H54 (cell line): ENCODE data around the gene STKLD1.
A peak's percentile ranks its signal among the peaks of the same experiment; 100 is the strongest.
"Not testable (repeated sequence)": the region's sequence is repeated elsewhere in the genome, so short reads cannot be mapped to it uniquely, and the experiment has no call there.

ENCODE experiments used
- DNase-seq: peaks from one replicate; pipeline ENCODE4 v3.0.0; 2011; ENCODE audit warnings: low spot score, mixed read lengths; ENCODE audit not compliant: insufficient read length
- FAIRE-seq: peaks from 3 replicates; lab custom pipeline; 2011; peaks lifted over from hg19 to GRCh38; lab: Jason Lieb, UNC
- POLR2A ChIP-seq: IDR thresholded peaks from 2 replicates; pipeline ENCODE4 v1.6.1; 2011; ENCODE audit warnings: low read depth, mild to moderate bottlenecking, low read length

Gene STKLD1

DNA sequence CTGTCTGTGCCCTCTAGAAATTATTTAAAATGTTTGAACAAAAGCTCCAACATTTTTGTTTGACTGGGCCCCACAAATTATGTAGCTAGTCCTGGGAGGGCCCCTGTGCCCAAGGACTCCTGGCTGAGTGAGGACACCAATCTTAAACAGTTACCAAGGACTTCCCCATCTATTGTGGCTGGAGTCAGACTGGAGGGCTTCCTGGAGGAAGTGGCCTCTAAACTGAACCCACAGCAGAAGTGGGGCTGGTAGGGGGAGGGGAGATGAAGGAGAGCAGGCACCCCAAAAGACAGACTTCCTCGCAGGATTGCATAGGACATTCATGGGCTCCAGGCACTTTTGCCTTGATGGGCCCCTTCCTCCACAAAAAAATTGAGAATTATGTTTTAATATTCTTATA lies 54.1 kb downstream of the STKLD1 start:
- DNase-seq: no peak
- no peak for FAIRE-seq
- TF ChIP-seq POLR2A: no peak

DNA sequence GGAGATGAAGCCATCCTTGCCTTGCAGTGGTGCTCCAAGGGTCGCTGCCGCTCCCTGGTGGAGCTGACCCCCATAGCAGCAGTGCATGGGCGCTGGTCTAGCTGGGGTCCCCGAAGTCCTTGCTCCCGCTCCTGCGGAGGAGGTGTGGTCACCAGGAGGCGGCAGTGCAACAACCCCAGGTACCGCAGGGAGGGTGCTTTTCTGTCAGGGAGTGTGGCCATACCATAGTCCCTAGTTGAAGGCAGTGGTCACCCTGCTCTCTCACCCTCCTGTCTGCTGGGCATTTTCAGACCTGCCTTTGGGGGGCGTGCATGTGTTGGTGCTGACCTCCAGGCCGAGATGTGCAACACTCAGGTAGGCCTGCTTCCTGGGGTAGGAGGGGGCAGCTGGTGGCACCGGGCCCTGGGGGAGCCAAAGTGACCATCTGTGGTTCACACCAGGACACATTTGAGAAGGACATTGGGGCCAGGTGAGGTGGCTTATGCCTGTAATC lies 57.2 kb downstream of the STKLD1 start:
- no peak for DNase-seq
- no peak for TF ChIP-seq POLR2A
- no peak for FAIRE-seq

DNA sequence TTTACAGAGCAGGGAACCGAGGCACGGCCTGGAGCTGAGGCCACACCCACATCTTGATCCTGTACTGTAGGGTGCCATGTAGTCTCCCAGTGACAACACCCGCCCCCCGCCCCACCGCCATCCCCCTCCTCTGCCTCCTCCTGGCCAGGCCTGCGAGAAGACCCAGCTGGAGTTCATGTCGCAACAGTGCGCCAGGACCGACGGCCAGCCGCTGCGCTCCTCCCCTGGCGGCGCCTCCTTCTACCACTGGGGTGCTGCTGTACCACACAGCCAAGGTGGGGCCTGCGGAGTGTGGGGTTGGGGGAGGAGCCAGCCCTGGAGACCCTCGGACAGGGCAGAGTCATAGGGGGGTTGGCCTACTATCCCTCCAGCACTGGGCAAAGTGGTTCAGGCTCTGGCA lies 60.5 kb downstream of the STKLD1 start:
- FAIRE-seq: no peak
- DNase-seq: no peak
- no peak for TF ChIP-seq POLR2A

DNA sequence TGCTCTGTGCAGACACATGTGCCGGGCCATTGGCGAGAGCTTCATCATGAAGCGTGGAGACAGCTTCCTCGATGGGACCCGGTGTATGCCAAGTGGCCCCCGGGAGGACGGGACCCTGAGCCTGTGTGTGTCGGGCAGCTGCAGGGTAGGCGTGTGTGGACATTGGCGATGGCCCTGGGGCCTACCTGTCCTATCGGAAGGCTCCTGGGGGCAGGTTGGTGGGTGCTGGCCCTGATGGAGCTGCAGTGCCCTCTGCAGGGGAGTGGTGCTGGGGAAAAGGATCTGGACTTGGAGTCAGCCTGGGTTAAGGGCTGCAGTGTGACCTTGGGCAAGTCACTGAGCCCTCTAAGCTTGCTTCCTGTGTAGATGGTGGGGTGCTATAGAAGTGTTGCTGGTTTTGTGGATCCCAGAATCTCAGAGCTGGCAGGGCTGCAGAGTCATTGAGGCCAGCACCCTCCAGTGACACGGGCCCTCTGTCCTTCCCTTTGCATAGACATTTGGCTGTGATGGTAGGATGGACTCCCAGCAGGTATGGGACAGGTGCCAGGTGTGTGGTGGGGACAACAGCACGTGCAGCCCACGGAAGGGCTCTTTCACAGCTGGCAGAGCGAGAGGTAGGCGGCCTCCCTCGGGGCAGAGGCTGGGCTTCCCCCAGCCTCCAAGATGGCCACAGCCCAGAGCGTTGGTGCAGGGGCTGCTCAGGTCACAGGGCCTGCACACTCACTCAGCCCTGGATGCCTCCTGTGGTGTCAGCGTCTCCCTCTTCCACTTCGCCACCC lies 61.8 kb downstream of the STKLD1 start:
- no peak for FAIRE-seq
- TF ChIP-seq POLR2A: no peak
- DNase-seq: no peak

DNA sequence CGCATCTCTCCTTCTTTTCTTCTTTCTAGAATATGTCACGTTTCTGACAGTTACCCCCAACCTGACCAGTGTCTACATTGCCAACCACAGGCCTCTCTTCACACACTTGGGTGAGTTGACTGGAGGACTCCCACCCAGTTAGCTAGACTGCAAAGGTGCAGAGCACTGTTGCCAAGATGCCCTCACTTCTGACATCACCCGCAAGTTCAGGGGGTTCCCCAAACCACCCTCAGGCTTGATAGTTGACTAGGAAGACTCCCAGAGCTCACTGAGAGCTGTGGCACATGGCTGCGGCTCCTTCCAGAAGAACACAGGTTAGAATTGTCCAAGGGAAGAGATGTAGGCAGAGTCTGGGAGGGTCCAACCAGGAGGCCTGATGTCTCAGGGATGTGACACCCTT lies 63.2 kb downstream of the STKLD1 start:
- FAIRE-seq: no peak
- TF ChIP-seq POLR2A: no peak
- DNase-seq: no peak

DNA sequence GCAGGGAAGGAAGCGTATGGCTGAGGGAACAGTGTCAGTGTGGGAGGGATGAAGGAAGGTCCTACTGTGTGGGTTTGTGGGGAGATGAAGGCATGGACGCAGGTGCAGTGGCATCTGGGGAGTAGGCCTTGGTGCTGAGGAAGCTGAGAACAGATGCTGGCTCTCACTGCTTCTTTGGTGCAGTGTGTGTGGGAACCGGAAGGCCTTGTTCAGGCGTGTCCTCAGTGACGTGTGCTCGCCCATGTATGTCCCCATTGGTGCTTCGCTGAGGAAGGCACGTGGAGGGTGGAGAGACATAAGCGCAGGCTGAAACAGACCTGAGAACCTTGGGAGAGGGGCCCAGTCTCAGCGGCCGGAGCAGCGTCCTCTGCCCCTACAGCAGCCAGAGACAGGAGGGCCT lies 64.7 kb downstream of the STKLD1 start:
- no peak for TF ChIP-seq POLR2A
- FAIRE-seq: no peak
- DNase-seq: no peak

DNA sequence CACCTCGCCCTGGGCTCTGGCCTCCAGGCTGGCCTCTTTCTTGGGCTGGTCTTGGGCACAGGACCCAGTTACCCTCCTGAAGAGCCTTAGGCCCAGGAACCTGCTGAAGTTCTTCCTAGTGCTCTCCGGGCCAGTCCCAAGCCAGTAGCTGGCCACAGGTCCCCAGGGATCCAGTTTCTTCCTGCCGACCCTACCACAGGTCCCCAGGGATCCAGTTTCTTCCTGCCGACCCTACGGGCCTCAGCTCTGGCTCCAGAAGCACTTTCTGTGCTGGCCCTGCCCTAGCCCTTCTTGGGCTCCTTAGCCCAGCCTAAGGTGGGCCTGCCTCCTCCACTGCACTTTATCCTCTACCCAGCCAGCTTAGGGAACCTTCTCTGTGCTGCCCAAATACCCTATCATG lies 65.4 kb downstream of the STKLD1 start:
- no peak for DNase-seq
- TF ChIP-seq POLR2A: no peak
- no peak for FAIRE-seq

DNA sequence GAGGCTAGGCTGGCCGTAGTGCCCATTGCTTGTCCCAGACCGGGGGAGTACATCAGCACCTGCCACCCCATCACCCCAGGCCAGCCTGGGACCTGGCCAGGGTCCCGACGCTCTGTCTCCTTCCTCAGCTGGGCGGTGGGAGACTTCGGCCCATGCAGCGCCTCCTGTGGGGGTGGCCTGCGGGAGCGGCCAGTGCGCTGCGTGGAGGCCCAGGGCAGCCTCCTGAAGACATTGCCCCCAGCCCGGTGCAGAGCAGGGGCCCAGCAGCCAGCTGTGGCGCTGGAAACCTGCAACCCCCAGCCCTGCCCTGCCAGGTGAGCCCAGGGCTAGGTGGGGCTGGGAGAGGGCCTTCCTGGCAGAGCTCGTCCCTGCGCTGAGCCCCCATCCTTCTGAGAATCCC lies 67.1 kb downstream of the STKLD1 start:
- FAIRE-seq (no peak), DNase-seq (no peak)
- TF ChIP-seq POLR2A: no peak

DNA sequence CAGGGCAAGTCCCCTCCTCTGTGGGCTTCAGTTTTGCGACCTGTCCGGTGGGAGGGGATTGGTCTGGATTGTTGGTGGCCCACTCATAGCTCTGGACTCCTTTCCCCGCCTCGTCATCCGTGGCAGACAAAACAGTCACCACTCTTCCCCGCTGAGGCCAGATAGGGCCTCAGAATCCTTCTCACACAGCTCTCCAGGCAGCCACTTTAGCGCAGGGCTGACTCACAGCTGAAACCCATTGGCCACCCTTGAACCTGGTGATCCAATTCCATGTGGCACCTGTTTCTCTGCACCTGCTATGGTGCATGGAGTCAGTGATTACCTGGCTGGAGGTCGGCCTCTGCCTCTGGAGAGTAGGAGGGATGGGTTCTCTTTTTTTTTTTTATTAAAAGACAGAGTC lies 67.8 kb downstream of the STKLD1 start:
- FAIRE-seq (peak; percentile 82), DNase-seq (peak; percentile 94)
- TF ChIP-seq POLR2A: no peak

DNA sequence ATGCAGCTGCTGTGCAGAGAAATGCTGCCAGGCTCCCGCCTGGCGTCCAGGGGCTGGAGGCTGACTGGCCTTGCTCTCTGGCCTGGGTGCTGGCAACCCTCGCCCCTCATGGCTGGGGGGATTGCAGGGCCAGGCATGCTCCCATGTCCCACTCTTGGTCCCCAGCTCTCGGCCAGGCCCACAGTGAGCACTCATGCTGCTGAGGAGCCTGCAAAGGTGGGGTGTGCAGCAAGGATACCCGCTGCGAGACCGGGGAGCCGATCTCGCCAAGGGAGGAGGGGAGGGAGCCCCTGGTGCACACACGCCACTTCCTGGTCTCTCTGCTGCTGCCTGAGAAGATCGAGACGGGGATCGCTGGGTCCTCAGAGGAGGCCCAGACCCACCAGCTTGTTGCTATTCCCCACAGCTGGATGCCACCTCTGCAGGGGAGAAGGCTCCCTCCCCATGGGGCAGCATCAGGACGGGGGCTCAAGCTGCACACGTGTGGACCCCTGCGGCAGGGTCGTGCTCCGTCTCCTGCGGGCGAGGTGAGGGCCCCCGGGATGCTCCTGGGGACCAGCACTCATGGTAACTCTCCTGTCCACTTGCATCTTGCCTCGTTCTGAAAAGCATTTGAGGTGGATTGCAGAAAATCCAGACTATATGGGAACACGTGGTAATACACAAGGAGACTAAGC lies 69.3 kb downstream of the STKLD1 start:
- TF ChIP-seq POLR2A: no peak
- no peak for DNase-seq
- FAIRE-seq: no peak

DNA sequence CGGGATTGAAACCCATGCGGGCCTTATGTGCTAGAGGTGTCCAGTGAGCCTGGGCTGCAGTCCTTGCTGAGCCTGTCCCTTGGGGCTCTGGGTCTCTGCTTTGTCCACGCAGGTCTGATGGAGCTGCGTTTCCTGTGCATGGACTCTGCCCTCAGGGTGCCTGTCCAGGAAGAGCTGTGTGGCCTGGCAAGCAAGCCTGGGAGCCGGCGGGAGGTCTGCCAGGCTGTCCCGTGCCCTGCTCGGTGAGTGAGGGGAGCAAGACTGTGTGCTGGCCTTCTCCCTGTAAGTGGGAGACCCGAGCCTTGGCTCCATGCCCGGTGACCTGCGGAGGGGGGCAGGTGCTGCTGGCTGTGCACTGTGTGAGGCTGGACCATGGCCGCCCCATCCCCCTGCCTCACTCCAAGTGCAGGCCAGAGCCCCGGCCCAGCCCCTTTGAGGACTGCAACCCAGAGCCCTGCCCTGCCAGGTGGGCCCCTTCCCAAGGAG lies 72.4 kb downstream of the STKLD1 start:
- TF ChIP-seq POLR2A: no peak
- DNase-seq: no peak
- FAIRE-seq: no peak

DNA sequence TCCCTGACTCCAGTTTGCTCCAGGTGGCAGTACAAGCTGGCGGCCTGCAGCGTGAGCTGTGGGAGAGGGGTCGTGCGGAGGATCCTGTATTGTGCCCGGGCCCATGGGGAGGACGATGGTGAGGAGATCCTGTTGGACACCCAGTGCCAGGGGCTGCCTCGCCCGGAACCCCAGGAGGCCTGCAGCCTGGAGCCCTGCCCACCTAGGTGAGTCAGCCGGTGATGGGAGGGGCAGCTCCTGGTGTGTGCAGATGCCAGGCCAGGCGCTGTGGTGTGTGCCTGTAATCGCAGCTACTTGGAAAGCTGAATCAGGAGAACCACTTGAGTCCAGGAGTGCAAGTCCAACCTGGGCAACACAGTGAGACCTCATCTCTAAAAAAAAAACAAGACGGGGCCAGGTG lies 73.6 kb downstream of the STKLD1 start:
- DNase-seq: peak; percentile 96
- peak; percentile 95 for FAIRE-seq

DNA sequence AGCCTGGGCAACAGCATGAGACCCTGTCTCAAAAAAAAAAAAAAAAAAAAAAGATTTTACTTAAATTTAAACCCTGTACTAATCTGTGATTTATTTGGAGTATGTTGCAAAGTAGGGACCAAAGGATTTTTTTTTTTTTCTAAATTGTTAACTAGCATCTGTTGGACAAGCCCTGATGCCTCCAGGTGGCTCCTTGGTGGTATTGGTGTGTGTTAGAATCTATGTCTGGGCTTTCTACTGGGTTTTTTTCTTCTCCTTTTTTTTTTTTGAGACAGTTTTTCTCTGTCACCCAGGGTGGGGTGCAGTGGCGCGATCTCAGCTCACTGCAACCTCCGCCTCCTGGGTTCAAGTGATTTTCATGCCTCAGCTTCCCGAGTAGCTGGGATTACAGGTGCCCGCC lies 75.7 kb downstream of the STKLD1 start:
- DNase-seq, FAIRE-seq: not testable (repeated sequence)

More for the DNA sequence above, 73.6 kb downstream of the STKLD1 start:
- no peak for TF ChIP-seq POLR2A

DNA sequence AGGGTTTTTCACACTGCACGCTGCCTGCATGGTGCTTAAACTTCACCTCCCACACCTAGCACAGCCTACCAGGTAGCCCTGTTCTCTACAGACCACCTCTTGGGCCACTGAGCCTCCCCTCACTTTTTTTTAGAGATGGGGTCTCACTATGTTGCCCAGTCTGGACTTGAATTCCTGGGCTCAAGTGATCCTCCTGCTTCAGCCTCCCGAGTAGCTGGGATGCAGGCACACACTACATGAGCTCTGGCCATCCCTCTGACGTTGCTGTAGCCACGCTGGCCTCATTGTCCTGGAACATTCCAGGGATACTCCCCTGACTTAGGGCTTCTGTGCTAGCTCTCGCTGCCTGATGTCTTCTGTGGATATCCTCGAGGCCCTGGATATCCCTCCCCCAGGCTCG lies 76.4 kb downstream of the STKLD1 start:
- no peak for FAIRE-seq
- DNase-seq: no peak
- TF ChIP-seq POLR2A: no peak
